HG03045 (cell line): ENCODE data around the gene CDKN3.
"Not testable (repeated sequence)": the region's sequence is repeated elsewhere in the genome, so short reads cannot be mapped to it uniquely, and the experiment has no call there.

ENCODE experiments used
- ATAC-seq: cut with Tn5 transposase; IDR thresholded peaks from one replicate; pipeline ENCODE4 v1.9.1; 2021; ENCODE audit warnings: mild to moderate bottlenecking, moderate library complexity; ENCODE audit not compliant: unreplicated experiment

CDKN3 gene

GRCh38 chr14:54453252-54453651, 56.4 kb downstream of the CDKN3 start:
- no peak for ATAC-seq

GRCh38 chr14:54453990-54454389, 57.2 kb downstream of the CDKN3 start:
- ATAC-seq: not testable (repeated sequence)

DNA sequence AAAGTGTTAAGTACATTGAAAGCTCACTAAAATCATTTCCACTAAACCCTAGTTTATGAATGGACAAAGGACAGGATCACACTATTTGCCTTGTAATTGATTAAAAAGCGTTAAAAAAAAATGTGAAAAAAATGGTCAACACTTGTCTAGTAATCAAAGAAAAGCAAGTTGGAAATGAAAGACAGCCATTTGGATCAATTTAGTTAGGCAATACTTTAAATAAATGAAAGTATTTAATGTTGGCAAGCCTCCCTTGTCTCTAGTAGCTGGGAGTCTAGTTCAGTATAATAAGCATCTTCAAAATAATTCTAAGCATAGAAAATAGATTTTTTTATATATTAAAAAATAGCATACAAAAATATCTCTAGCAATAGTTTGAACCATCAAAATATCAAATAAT, 58.6 kb downstream of the CDKN3 start:
- ATAC-seq: no peak

DNA sequence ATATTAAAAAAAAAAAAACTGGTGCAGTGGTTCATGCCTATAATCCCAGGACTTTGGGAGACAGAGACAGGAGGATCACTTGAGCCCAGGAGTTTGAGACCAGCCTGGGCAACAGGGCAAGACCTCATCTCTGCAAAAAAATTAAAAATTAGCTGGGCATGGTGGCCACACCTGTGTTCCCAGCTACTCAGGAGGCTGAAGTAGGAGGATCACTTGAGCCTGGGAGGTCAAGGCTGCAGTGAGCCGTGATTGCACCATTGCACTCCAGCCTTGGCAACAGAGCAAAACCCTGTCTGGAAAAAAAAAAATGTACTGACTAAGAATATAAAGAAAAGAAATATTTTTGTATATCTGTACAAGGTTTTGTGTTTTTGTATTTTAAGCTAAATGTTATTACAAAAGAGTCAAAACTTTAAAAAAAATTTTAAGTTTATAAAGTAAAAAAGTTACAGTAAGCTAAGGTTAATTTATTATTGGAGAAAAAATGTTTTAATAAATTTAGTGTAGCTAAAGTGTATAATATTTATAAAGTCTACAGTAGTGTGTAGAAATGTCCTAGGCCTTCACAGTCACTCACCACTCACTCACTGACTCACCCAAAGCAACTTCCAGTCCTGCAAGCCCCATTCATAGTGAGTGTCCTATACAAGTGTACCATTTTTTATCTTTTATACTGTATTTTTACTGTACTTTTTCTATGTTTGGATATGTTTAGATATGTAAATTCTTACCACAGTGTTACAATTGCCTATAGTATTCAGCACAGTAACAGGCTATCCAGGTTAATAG, 60.2 kb downstream of the CDKN3 start:
- ATAC-seq: not testable (repeated sequence)

DNA sequence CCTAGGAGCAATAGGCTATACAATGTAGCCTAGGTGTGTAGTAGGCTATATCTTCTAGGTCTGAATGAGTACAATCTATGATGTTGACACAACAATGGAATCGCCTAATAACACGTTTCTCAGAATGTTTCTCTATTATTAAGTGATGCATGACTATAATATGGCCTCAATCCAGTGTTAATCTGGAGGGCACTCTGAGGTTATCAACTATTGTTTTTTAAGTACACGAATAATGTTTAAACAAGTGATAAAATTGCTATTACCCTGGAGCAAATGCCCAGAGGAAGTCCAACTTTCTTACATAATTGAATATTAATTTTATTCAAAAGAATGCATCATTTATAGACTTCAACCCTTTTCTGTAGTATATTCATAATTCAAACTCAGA, 60.8 kb downstream of the CDKN3 start:
- no peak for ATAC-seq

DNA sequence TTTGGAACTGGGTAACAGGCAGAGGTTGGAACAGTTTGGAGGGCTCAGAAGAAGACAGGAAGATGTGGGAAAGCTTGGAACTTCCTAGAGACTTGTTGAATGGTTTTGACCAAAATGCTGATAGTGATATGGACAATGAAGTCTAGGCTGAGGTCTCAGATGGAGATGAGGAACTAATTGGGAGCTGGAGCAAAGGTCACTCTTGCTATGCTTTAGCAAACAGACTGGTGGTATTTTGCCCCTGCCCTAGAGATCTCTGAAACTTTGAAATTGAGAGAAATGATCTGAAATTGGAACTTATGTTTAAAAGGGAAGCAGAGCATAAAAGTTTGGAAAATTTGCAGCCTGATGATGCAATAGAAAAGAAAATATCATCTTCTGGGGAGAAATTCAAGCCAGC, 61.7 kb downstream of the CDKN3 start:
- ATAC-seq: not testable (repeated sequence)

DNA sequence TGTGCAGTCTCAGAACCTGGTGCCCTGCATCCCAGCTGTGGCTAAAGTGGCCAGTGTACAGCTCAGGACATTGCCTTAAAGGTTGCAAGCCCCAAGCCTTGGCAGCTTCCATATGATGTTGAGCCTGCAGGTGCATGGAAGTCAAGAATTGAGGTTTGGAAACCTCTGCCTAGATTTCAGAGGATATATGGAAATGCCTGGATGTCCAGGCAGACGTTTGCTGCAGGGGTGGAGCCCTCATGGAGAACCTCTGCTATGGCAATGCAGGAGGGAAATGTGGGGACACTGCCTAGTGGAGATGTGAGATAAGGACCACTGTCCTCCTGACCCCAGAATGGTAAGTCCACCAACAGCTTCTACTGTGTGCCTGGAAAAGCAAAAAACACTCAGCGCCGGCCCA, 62.3 kb downstream of the CDKN3 start:
- ATAC-seq: no peak

- ATAC-seq: no peak
Observed at GRCh38 chr14:54462048-54462447, 65.2 kb downstream of the CDKN3 start.

DNA sequence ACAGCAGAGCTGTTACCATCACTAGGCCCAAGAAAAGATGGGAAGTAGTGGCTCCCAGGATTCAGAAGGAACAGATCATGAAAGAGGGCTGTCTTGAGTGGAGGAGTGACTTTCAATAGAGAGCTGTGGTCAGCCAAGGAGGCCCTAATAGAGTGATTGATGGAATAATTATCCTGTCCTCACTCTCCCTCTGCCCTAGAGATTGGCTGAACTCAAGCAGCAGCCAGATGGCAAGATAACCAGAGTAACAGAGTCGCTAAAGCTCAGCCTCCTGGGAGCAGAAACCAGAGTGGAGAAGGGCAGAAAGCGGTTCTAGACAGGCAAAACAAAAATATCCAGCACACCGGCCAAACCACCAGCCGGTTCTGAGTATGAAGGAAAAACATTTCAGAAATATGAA, 68.8 kb downstream of the CDKN3 start:
- ATAC-seq: no peak

- no peak for ATAC-seq
Observed at GRCh38 chr14:54467280-54467679, 70.5 kb downstream of the CDKN3 start.
